Esophagus squamous epithelium (tissue), 5 donors: ENCODE measurements around the gene STAT4. TPM values are rescaled to one million over a fixed set of nuclear protein-coding genes. Genes with fewer than 3 reads are reported as not detected.

ENCODE experiments used
- DNase-seq: peaks from one replicate; lab custom pipeline; 2025; lab: John Stamatoyannopoulos, UW
- H3K27ac ChIP-seq, 4 donors: fragments of 200-600 bp; sonication (generic); one replicate each; pipeline ENCODE4 v1.5.1; 2016 to 2019; ENCODE audit warnings: mild to moderate bottlenecking in 1 of 4
- H3K27me3 ChIP-seq, 4 donors: fragments of 200-600 bp; sonication (generic); 1 replicate in 3 of 4; 2 replicates in 1 of 4; pipeline versions ENCODE4 v1.5.1 to v1.6.0; 2017 to 2021; ENCODE audit warnings: antibody characterized with exemption in 1 of 4
- H3K36me3 ChIP-seq, 3 donors: fragments of 200-600 bp; sonication (generic); one replicate each; pipeline ENCODE4 v1.5.1; 2016 to 2019
- H3K4me1 ChIP-seq, 3 donors: fragments of 200-600 bp; sonication (generic); one replicate each; pipeline ENCODE4 v1.5.1; 2017 to 2019
- H3K4me3 ChIP-seq, 4 donors: fragments of 200-600 bp; sonication (generic); 1 replicate in 3 of 4; 2 replicates in 1 of 4; pipeline ENCODE4 v1.5.1; 2016 to 2019; ENCODE audit warnings: mild to moderate bottlenecking in 2 of 4, moderate library complexity in 1 of 4
- H3K9me3 ChIP-seq, 3 donors: fragments of 200-600 bp; sonication (generic); one replicate each; pipeline ENCODE4 v1.5.1; 2016 to 2019
- CTCF ChIP-seq, 6 experiments: fragments of 450-650 bp in 4 of 6; fragments of 200-600 bp in 2 of 6; sonication (generic) in 2 of 6; IDR thresholded peaks; one replicate each; pipeline ENCODE4 v1.5.1; 2016 to 2019; ENCODE audit warnings: antibody characterized with exemption in 6 of 6, mild to moderate bottlenecking in 4 of 6, moderate library complexity in 4 of 6
- POLR2A ChIP-seq, 4 donors: fragments of 450-650 bp; IDR thresholded peaks; one replicate each; pipeline ENCODE4 v1.6.1; 2017; ENCODE audit warnings: antibody characterized with exemption in 4 of 4, mild to moderate bottlenecking in 4 of 4, moderate library complexity in 3 of 4
- WGBS, 2 donors: methylation state at CpG; one replicate each; pipeline ENCODE4 v1.1.5; 2018; 5-methylcytosine and 5-hydroxymethylcytosine counted together
- intact Hi-C: fragments of 100-400 bp; cut with DNase I; formaldehyde crosslinking; loops from one replicate; pipeline ENCODE4 v1.15.0; 2022
- total RNA-seq, 4 donors: library from RNA; depleted of rRNA; stranded (reverse); fragments of >200 nt; gene quantifications; one replicate each; pipeline ENCODE4 v1.1.0, GENCODE V29; 2016
- donor health status: DM: yes; HTN: yes; CAD: no.

STAT4 gene
- total RNA-seq, 4 donors from 2014 or later = 0.47 to 3.2 (median 2.1) TPM

DNA sequence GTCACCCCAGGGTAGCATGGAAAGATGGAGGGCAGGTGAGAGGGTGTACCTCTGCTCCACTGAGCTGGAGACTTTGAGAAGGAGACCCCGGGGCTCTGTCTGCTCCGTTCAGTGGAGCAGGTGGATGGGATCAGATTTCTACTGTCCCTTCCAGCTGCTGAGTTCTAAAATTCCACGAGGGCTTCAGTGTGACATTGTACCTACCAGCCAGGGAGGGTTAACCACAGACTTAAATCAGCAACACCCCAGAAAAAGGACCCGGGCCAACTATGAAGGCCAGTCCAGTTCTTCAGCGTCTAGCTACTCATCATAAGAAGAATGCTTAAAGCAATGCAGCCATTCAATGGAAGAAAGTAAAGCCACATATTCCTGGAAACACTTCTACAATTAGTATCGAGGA lies 160.7 kb downstream of the STAT4 start:
- Histone ChIP-seq H3K27me3 (no peaks in the 10 kb centered on the region), H3K36me3 (peaks cover 19 to 100% (median 69%) of the 10 kb centered on the region in 3 donors), H3K4me3 (no peak overlapping the region), H3K4me1 (no peaks in the 10 kb centered on the region), H3K27ac (no peak overlapping the region), H3K9me3 (no peaks in the 10 kb centered on the region)
- 72 to 88% methylated on average over 4 to 5 of the region's 6 CpGs for WGBS, 2 donors
- no peak for DNase-seq
- intact Hi-C loops = no loop called here
- no peak for TF ChIP-seq CTCF (IDR thresholded peaks at IDR 0.05)
- TF ChIP-seq POLR2A (IDR thresholded peaks at IDR 0.05) = no peak

GRCh38 chr2:190988910-190989309 lies 161.9 kb downstream of the STAT4 start:
- Histone ChIP-seq H3K4me1 (no peaks in the 10 kb centered on the region), H3K27ac (no peak overlapping the region), H3K4me3 (no peak overlapping the region), H3K9me3 (no peaks in the 10 kb centered on the region), H3K27me3 (no peaks in the 10 kb centered on the region), H3K36me3 (peaks cover 13 to 100% (median 67%) of the 10 kb centered on the region in 3 donors)
- 100% methylated on average over 2 of the region's 3 CpGs; no CpG with 5 or more reads in 1 of the 2 donors for WGBS, 2 donors
- intact Hi-C loops = no loop called here
- TF ChIP-seq CTCF (IDR thresholded peaks at IDR 0.05) = no peak
- no peak for TF ChIP-seq POLR2A (IDR thresholded peaks at IDR 0.05)
- no peak for DNase-seq

DNA sequence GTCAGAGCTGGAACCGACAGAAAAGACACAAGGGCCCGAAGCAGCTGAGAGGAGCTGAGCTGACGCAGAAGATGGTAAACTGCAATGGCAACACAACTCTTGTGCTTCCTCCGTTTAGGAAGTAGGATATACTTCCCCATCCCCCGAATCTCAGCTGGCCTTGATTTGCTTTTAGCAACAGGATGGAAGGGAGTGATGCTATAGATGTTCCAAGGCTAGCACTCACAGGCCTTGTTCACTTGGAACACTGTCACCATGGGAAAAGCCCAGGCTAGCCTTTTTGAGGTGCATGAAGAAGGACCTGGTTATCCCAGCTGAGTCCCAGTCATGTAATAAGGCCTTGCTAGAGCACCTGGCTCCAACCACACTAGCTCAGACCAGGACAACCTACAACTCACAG lies 162.9 kb downstream of the STAT4 start:
- H3K36me3 ChIP-seq = peaks cover 13 to 100% (median 68%) of the 10 kb centered on the region in 3 donors
- WGBS, 2 donors = 79 to 93% methylated on average over 5 of the region's 5 CpGs
- H3K9me3 ChIP-seq = no peaks in the 10 kb centered on the region
- no peak overlapping the region for H3K4me3 ChIP-seq
- H3K4me1 ChIP-seq = no peaks in the 10 kb centered on the region
- intact Hi-C loops = no loop called here
- no peak for DNase-seq
- no peak for TF ChIP-seq CTCF (IDR thresholded peaks at IDR 0.05)
- TF ChIP-seq POLR2A (IDR thresholded peaks at IDR 0.05) = no peak
- H3K27ac ChIP-seq = no peak overlapping the region
- H3K27me3 ChIP-seq = no peaks in the 10 kb centered on the region

DNA sequence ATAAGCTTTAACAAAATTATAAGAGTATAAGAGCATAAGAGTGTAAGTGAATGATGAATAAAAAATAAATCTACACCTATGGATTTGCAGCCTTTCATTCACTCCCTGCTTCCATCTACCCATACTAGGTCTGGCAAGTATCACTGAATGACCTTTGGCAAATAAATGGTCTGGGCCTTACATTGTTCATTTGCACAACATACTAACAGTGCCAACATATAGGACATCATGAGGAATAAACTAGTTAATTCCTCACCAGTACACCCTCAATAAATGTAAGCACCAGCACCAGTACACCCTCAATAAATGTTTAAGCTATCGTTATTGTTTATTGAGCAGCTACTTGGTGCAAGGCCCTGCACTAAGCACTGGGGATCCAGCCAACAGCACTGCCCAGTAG lies 163.7 kb downstream of the STAT4 start:
- WGBS, 2 donors = 93 to 100% methylated on average over 1 of the region's 1 CpG
- intact Hi-C loops = no loop called here
- Histone ChIP-seq H3K27me3 (no peaks in the 10 kb centered on the region), H3K27ac (no peak overlapping the region), H3K4me1 (no peaks in the 10 kb centered on the region), H3K9me3 (no peaks in the 10 kb centered on the region), H3K4me3 (no peak overlapping the region), H3K36me3 (peaks cover 18 to 100% (median 71%) of the 10 kb centered on the region in 3 donors)
- no peak for DNase-seq
- TF ChIP-seq POLR2A (IDR thresholded peaks at IDR 0.05) = no peak

DNA sequence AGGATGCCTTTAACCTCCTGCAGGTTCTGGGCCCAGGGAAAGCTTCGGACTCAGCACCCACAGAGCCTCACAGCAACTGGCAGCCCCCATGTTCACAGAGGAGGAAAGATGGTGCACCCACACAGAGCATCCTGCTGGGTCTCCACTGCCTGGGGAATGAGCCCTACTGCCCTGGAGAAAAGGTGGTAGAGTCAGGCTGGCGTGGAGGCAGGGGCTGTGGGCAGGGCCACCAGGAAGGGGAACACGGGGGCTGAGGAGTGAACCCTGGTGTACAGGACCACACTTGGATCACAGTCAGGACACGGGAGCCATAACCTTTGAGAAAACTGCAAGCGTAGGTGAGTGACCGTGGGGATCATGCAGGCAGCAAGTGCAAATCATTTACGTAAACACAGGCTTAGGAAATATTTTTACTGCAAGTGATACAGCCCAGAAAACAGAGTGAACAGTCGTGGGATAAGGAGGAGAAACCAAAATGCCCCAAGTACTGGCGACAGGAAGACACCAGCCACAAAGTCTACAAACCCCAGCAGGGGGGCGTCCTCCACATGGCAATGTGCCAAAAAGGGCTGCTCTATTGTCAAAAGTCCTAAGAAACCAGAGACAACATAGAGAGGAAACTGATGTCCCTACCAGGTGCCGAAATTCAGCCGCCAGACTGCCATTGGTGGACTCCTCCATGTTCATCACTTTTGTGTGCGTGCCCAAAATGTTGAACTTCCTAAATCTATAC lies 164.4 kb downstream of the STAT4 start:
- no peaks in the 10 kb centered on the region for H3K27me3 ChIP-seq
- intact Hi-C loops = no loop called here
- no peak overlapping the region for H3K27ac ChIP-seq
- no peak for DNase-seq
- H3K9me3 ChIP-seq = no peaks in the 10 kb centered on the region
- WGBS, 2 donors = 82% methylated on average over 12 to 13 of the region's 13 CpGs
- no peaks in the 10 kb centered on the region for H3K4me1 ChIP-seq
- H3K36me3 ChIP-seq = peaks cover 18 to 100% (median 77%) of the 10 kb centered on the region in 3 donors
- no peak for TF ChIP-seq POLR2A (IDR thresholded peaks at IDR 0.05)
- no peak for TF ChIP-seq CTCF (IDR thresholded peaks at IDR 0.05)
- no peak overlapping the region for H3K4me3 ChIP-seq
